HEK293 (cell line): ENCODE results near the gene DIP2C.

Experiments
- CTCF ChIA-PET: fragments of 350-600 bp; formaldehyde crosslinking; extraction: SDS; loops from one replicate; lab custom pipeline; 2021; ENCODE audit warnings: antibody characterized with exemption; lab: Yijun Ruan, JAX
- POLR2A ChIA-PET: fragments of 300-600 bp; formaldehyde crosslinking; extraction: SDS; loops from one replicate; lab custom pipeline; 2020; ENCODE audit warnings: antibody characterized with exemption, inconsistent platforms; lab: Yijun Ruan, JAX
- H3K27ac ChIP-seq: fragments of 200-500 bp; sonication (Bioruptor generic); 2 replicates; pipeline ENCODE4 v1.5.1; 2014; ENCODE audit warnings: low read depth, low read length, control low read depth, inconsistent platforms; ENCODE audit errors: extremely low read depth
- H3K36me3 ChIP-seq, 2 experiments: fragments of 200-500 bp in 1 of 2; sonication (Bioruptor generic) in 1 of 2; 1 replicate in 1 of 2; 2 replicates in 1 of 2; pipeline ENCODE4 v1.5.1; 2014 to 2017; ENCODE audit warnings: inconsistent platforms in 2 of 2, low read length in 2 of 2; ENCODE audit not compliant: control insufficient read depth in 2 of 2, insufficient read depth in 1 of 2
- H3K4me1 ChIP-seq: fragments of 200-500 bp; sonication (Bioruptor generic); 2 replicates; pipeline ENCODE4 v1.5.1; 2014; ENCODE audit warnings: mild to moderate bottlenecking, low read length, inconsistent platforms; ENCODE audit not compliant: control insufficient read depth, insufficient read depth
- H3K4me3 ChIP-seq: 2 replicates; pipeline ENCODE4 v1.5.1; 2011; ENCODE audit warnings: low read depth, mild to moderate bottlenecking, control low read depth, low read length, moderate library complexity
- H3K9me3 ChIP-seq: fragments of 200-500 bp; sonication (Bioruptor generic); 2 replicates; pipeline ENCODE4 v1.5.1; 2014; ENCODE audit warnings: low read depth, low read length, inconsistent platforms; ENCODE audit not compliant: control insufficient read depth, insufficient read depth
- EGR2 ChIP-seq: fragments of 450-650 bp; formaldehyde crosslinking; IDR thresholded peaks from 2 replicates; pipeline ENCODE4 v1.5.1; 2016; ENCODE audit warnings: low read depth, missing biosample characterization, missing genetic modification characterization
- GLIS1 ChIP-seq: fragments of 450-650 bp; formaldehyde crosslinking; IDR thresholded peaks from 2 replicates; pipeline ENCODE4 v1.5.1; 2016; ENCODE audit warnings: missing biosample characterization, missing genetic modification characterization
- KLF10 ChIP-seq: fragments of 450-650 bp; IDR thresholded peaks from 2 replicates; pipeline ENCODE4 v1.5.1; 2018; ENCODE audit warnings: missing biosample characterization, mild to moderate bottlenecking, missing genetic modification characterization
- SP2 ChIP-seq: fragments of 450-650 bp; formaldehyde crosslinking; IDR thresholded peaks from 2 replicates; pipeline ENCODE4 v1.5.1; 2016; ENCODE audit warnings: missing biosample characterization, missing genetic modification characterization
- ZBTB17 ChIP-seq: fragments of 450-650 bp; formaldehyde crosslinking; IDR thresholded peaks from 2 replicates; pipeline ENCODE4 v1.5.1; 2016; ENCODE audit warnings: missing biosample characterization, missing genetic modification characterization
- ZBTB48 ChIP-seq: fragments of 450-650 bp; formaldehyde crosslinking; IDR thresholded peaks from 2 replicates; pipeline ENCODE4 v1.5.1; 2016; ENCODE audit warnings: missing biosample characterization, missing genetic modification characterization
- ZEB2 ChIP-seq: fragments of 450-650 bp; formaldehyde crosslinking; IDR thresholded peaks from 2 replicates; pipeline ENCODE4 v1.5.1; 2016; ENCODE audit warnings: missing biosample characterization, missing genetic modification characterization
- ZNF157 ChIP-seq: fragments of 450-650 bp; formaldehyde crosslinking; IDR thresholded peaks from 2 replicates; pipeline ENCODE4 v1.5.1; 2016; ENCODE audit warnings: missing biosample characterization, missing genetic modification characterization
- ZNF16 ChIP-seq: fragments of 450-650 bp; formaldehyde crosslinking; IDR thresholded peaks from 2 replicates; pipeline ENCODE4 v1.5.1; 2016; ENCODE audit warnings: low read depth, missing biosample characterization, missing genetic modification characterization
- ZNF19 ChIP-seq: fragments of 450-650 bp; formaldehyde crosslinking; IDR thresholded peaks from 2 replicates; pipeline ENCODE4; 2016; ENCODE audit warnings: missing biosample characterization, missing genetic modification characterization, low read depth
- ZNF239 ChIP-seq: fragments of 450-650 bp; formaldehyde crosslinking; IDR thresholded peaks from 2 replicates; pipeline ENCODE4 v1.5.1; 2016; ENCODE audit warnings: missing biosample characterization, missing genetic modification characterization
- ZNF248 ChIP-seq: fragments of 450-650 bp; formaldehyde crosslinking; IDR thresholded peaks from 2 replicates; pipeline ENCODE4 v1.5.1; 2017; ENCODE audit warnings: missing biosample characterization, missing genetic modification characterization
- ZNF510 ChIP-seq: fragments of 450-650 bp; formaldehyde crosslinking; IDR thresholded peaks from 2 replicates; pipeline ENCODE4 v1.5.1; 2018; ENCODE audit warnings: mild to moderate bottlenecking, missing genetic modification characterization, missing biosample characterization; ENCODE audit not compliant: insufficient replicate concordance
- ZNF548 ChIP-seq: fragments of 450-650 bp; formaldehyde crosslinking; IDR thresholded peaks from 2 replicates; pipeline ENCODE4 v1.5.1; 2016; ENCODE audit warnings: missing biosample characterization, missing genetic modification characterization
- ZNF549 ChIP-seq: fragments of 450-650 bp; IDR thresholded peaks from 2 replicates; pipeline ENCODE4 v1.5.1; 2018; ENCODE audit warnings: missing biosample characterization, missing genetic modification characterization, mild to moderate bottlenecking, inconsistent platforms, moderate library complexity
- ZNF621 ChIP-seq: fragments of 450-650 bp; formaldehyde crosslinking; IDR thresholded peaks from 2 replicates; pipeline ENCODE4 v1.5.1; 2017; ENCODE audit warnings: missing biosample characterization, missing genetic modification characterization
- ZNF670 ChIP-seq: fragments of 450-650 bp; formaldehyde crosslinking; IDR thresholded peaks from 2 replicates; pipeline ENCODE4 v1.5.1; 2016; ENCODE audit warnings: missing biosample characterization, missing genetic modification characterization, low read depth
- ZNF747 ChIP-seq: fragments of 450-650 bp; formaldehyde crosslinking; IDR thresholded peaks from 2 replicates; pipeline ENCODE4 v1.5.1; 2016; ENCODE audit warnings: missing biosample characterization, missing genetic modification characterization
- ZNF777 ChIP-seq: fragments of 450-650 bp; formaldehyde crosslinking; IDR thresholded peaks from 2 replicates; pipeline ENCODE4 v1.5.1; 2017; ENCODE audit warnings: missing biosample characterization, missing genetic modification characterization, borderline replicate concordance
- ZNF785 ChIP-seq: fragments of 450-650 bp; formaldehyde crosslinking; IDR thresholded peaks from 2 replicates; pipeline ENCODE4 v1.5.1; 2016; ENCODE audit warnings: missing biosample characterization, missing genetic modification characterization
- TF ChIP-seq, protein P1 (sequence below): fragments of 450-650 bp; formaldehyde crosslinking; IDR thresholded peaks from 2 replicates; pipeline ENCODE4 v1.5.1; 2016; ENCODE audit warnings: missing biosample characterization, missing genetic modification characterization, borderline replicate concordance
- TF ChIP-seq, protein P2 (sequence below): fragments of 450-650 bp; formaldehyde crosslinking; IDR thresholded peaks from 2 replicates; pipeline ENCODE4; 2016; ENCODE audit warnings: missing biosample characterization, missing genetic modification characterization
- TF ChIP-seq, protein P3 (sequence below): fragments of 450-650 bp; formaldehyde crosslinking; IDR thresholded peaks from 2 replicates; pipeline ENCODE4 v1.5.0; 2017; ENCODE audit warnings: missing biosample characterization, missing genetic modification characterization, borderline replicate concordance
- TF ChIP-seq, protein P4 (sequence below): fragments of 450-650 bp; formaldehyde crosslinking; IDR thresholded peaks from 2 replicates; pipeline ENCODE4 v1.5.1; 2017; ENCODE audit warnings: missing biosample characterization, missing genetic modification characterization
- TF ChIP-seq, protein P5 (sequence below): fragments of 450-650 bp; formaldehyde crosslinking; IDR thresholded peaks from 2 replicates; pipeline ENCODE4 v1.5.1; 2016; ENCODE audit warnings: missing biosample characterization, missing genetic modification characterization

The DIP2C gene

DNA sequence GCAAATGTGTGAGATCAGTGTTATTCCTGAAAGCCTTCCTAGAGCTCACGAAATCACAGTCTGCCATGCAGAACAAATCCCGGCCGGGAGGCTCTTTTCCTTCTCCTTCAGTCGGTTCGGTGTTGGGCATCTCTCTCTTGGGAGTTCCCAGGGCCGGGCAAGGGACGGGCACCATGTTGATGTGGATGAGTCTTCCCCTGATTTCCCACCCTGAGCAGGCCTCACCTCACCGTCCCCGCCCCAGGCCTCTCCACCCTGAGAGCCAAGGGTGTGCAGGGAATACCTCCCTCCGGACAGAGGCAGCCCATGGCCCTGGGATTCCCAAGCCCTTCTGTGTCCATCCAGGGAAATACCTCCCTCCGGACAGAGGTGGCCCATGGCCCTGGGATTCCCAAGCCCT lies 28.0 kb upstream of the DIP2C start (continued):
- TF ChIP-seq, protein P1, sequence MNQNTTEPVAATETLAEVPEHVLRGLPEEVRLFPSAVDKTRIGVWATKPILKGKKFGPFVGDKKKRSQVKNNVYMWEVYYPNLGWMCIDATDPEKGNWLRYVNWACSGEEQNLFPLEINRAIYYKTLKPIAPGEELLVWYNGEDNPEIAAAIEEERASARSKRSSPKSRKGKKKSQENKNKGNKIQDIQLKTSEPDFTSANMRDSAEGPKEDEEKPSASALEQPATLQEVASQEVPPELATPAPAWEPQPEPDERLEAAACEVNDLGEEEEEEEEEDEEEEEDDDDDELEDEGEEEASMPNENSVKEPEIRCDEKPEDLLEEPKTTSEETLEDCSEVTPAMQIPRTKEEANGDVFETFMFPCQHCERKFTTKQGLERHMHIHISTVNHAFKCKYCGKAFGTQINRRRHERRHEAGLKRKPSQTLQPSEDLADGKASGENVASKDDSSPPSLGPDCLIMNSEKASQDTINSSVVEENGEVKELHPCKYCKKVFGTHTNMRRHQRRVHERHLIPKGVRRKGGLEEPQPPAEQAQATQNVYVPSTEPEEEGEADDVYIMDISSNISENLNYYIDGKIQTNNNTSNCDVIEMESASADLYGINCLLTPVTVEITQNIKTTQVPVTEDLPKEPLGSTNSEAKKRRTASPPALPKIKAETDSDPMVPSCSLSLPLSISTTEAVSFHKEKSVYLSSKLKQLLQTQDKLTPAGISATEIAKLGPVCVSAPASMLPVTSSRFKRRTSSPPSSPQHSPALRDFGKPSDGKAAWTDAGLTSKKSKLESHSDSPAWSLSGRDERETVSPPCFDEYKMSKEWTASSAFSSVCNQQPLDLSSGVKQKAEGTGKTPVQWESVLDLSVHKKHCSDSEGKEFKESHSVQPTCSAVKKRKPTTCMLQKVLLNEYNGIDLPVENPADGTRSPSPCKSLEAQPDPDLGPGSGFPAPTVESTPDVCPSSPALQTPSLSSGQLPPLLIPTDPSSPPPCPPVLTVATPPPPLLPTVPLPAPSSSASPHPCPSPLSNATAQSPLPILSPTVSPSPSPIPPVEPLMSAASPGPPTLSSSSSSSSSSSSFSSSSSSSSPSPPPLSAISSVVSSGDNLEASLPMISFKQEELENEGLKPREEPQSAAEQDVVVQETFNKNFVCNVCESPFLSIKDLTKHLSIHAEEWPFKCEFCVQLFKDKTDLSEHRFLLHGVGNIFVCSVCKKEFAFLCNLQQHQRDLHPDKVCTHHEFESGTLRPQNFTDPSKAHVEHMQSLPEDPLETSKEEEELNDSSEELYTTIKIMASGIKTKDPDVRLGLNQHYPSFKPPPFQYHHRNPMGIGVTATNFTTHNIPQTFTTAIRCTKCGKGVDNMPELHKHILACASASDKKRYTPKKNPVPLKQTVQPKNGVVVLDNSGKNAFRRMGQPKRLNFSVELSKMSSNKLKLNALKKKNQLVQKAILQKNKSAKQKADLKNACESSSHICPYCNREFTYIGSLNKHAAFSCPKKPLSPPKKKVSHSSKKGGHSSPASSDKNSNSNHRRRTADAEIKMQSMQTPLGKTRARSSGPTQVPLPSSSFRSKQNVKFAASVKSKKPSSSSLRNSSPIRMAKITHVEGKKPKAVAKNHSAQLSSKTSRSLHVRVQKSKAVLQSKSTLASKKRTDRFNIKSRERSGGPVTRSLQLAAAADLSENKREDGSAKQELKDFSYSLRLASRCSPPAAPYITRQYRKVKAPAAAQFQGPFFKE (tag by site-specific recombination): no peak
- no peak for TF ChIP-seq ZBTB17 (tag by site-specific recombination)
- TF ChIP-seq ZNF19 (tag by site-specific recombination): no peak
- TF ChIP-seq, protein P2, sequence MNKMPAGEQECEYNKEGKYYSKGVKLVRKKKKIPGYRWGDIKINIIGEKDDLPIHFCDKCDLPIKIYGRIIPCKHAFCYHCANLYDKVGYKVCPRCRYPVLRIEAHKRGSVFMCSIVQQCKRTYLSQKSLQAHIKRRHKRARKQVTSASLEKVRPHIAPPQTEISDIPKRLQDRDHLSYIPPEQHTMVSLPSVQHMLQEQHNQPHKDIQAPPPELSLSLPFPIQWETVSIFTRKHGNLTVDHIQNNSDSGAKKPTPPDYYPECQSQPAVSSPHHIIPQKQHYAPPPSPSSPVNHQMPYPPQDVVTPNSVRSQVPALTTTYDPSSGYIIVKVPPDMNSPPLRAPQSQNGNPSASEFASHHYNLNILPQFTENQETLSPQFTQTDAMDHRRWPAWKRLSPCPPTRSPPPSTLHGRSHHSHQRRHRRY: no peak
- TF ChIP-seq EGR2 (tag by site-specific recombination): no peak
- TF ChIP-seq ZNF670: no peak
- TF ChIP-seq ZNF510: no peak
- no peak for TF ChIP-seq ZNF239 (tag by site-specific recombination)
- no peak for TF ChIP-seq ZNF248
- TF ChIP-seq ZNF16 (tag by site-specific recombination): no peak
- no peak for TF ChIP-seq SP2 (tag by site-specific recombination)
- TF ChIP-seq ZEB2 (tag by site-specific recombination): no peak
- TF ChIP-seq, protein P3, sequence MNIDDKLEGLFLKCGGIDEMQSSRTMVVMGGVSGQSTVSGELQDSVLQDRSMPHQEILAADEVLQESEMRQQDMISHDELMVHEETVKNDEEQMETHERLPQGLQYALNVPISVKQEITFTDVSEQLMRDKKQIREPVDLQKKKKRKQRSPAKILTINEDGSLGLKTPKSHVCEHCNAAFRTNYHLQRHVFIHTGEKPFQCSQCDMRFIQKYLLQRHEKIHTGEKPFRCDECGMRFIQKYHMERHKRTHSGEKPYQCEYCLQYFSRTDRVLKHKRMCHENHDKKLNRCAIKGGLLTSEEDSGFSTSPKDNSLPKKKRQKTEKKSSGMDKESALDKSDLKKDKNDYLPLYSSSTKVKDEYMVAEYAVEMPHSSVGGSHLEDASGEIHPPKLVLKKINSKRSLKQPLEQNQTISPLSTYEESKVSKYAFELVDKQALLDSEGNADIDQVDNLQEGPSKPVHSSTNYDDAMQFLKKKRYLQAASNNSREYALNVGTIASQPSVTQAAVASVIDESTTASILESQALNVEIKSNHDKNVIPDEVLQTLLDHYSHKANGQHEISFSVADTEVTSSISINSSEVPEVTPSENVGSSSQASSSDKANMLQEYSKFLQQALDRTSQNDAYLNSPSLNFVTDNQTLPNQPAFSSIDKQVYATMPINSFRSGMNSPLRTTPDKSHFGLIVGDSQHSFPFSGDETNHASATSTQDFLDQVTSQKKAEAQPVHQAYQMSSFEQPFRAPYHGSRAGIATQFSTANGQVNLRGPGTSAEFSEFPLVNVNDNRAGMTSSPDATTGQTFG (tag by site-specific recombination): no peak
- TF ChIP-seq ZNF785 (tag by site-specific recombination): no peak
- TF ChIP-seq ZNF548 (tag by site-specific recombination): no peak
- TF ChIP-seq, all 188 proteins: peak for 0

DNA sequence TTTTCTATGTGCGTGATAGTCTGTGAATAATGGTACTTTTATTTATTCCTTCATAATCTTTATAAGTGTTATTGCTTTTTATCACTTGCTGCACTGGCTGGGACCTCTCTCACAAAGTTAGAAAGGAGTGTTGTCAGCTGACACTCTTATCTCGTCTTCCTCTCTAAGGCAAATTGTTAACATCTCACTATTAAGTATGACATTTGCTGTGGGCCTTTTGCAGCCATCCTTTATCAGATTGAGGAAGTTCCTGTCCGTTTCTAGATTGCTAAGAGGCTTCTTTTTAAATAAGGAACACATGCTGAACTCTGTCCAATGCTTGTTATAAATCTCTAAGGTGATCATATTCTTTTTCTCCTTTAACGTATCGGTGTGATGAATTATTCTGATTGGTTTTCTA lies 27.4 kb upstream of the DIP2C start:
- Histone ChIP-seq H3K4me1 (no peaks in the 10 kb centered on the region), H3K27ac (no peak overlapping the region), H3K36me3 (no peaks in the 10 kb centered on the region), H3K4me3 (no peak overlapping the region), H3K9me3 (no peaks in the 10 kb centered on the region; the same call in 1 of the 2 replicates)
- CTCF ChIA-PET: no interaction called here
- POLR2A ChIA-PET: no interaction called here
- TF ChIP-seq, protein P4, sequence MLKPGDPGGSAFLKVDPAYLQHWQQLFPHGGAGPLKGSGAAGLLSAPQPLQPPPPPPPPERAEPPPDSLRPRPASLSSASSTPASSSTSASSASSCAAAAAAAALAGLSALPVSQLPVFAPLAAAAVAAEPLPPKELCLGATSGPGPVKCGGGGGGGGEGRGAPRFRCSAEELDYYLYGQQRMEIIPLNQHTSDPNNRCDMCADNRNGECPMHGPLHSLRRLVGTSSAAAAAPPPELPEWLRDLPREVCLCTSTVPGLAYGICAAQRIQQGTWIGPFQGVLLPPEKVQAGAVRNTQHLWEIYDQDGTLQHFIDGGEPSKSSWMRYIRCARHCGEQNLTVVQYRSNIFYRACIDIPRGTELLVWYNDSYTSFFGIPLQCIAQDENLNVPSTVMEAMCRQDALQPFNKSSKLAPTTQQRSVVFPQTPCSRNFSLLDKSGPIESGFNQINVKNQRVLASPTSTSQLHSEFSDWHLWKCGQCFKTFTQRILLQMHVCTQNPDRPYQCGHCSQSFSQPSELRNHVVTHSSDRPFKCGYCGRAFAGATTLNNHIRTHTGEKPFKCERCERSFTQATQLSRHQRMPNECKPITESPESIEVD (tag by site-specific recombination): no peak
- TF ChIP-seq, protein P5, sequence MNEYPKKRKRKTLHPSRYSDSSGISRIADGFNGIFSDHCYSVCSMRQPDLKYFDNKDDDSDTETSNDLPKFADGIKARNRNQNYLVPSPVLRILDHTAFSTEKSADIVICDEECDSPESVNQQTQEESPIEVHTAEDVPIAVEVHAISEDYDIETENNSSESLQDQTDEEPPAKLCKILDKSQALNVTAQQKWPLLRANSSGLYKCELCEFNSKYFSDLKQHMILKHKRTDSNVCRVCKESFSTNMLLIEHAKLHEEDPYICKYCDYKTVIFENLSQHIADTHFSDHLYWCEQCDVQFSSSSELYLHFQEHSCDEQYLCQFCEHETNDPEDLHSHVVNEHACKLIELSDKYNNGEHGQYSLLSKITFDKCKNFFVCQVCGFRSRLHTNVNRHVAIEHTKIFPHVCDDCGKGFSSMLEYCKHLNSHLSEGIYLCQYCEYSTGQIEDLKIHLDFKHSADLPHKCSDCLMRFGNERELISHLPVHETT (tag by site-specific recombination): no peak
- no peak for TF ChIP-seq ZBTB48 (tag by site-specific recombination)
- TF ChIP-seq ZNF747 (tag by site-specific recombination): no peak
- TF ChIP-seq ZNF157: no peak
- TF ChIP-seq KLF10: no peak
- no peak for TF ChIP-seq GLIS1
- TF ChIP-seq ZNF777 (tag by site-specific recombination): no peak
- no peak for TF ChIP-seq ZNF549 (tag by site-specific recombination)
- TF ChIP-seq ZNF621 (tag by site-specific recombination): no peak
